Left renal pelvis (tissue), 4 donors: ENCODE results near the gene DLST. TPM values are rescaled to one million over a fixed set of nuclear protein-coding genes. Genes with fewer than 3 reads are reported as not detected.

Source experiments
- DNase-seq, 4 donors: peaks; one replicate each; pipeline ENCODE4 v3.0.0-alpha.2; 2013; ENCODE audit warnings: low read depth in 4 of 4, low spot score in 3 of 4
- polyA plus RNA-seq, 4 donors: library from polyadenylated mRNA; unstranded; fragments of 120-200 nt; gene quantifications; one replicate each; pipeline ENCODE4 v1.2.1, GENCODE V29; 2013; ENCODE audit not compliant: insufficient read length in 4 of 4

DLST gene
- polyA plus RNA-seq, 4 donors: 74.3 to 122 (median 113) TPM

DNA sequence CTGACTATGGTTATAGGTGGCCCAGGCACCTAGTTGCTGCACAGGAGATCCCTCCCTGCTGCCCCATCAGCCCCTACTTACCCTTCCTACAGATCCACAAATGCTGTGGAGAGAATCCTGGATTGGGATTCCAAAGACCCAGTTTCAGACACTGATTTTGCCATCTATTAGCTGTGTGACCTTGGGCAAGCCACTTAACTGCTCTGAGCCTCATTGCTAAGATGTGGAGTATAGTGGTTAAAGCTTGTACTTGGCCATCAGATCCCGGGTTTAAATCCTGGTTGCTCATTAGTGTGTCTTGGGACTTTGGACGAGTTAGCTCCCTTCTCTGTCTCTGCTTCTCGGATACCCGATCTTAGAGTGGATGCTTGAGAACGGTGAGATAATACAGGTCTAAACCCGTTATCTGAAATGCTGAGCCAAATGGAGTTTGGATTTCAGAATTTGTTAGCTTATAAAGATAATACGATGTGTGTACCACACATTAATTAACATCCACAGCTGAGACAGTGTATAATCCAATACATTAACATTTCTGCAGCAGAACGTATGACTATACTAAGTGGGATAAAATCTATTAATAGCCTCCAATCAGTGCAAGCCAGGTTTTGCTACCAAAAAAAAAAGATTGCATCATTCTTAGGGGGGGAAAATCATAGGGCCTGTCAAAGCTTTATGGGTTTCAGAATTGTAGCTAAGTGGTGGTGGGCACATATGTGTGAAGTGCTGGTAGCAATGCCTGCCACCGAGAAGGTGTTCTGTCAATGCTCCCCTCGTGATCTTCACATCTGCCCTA, 21.8 kb upstream of the DLST start:
- DNase-seq: no peak

DNA sequence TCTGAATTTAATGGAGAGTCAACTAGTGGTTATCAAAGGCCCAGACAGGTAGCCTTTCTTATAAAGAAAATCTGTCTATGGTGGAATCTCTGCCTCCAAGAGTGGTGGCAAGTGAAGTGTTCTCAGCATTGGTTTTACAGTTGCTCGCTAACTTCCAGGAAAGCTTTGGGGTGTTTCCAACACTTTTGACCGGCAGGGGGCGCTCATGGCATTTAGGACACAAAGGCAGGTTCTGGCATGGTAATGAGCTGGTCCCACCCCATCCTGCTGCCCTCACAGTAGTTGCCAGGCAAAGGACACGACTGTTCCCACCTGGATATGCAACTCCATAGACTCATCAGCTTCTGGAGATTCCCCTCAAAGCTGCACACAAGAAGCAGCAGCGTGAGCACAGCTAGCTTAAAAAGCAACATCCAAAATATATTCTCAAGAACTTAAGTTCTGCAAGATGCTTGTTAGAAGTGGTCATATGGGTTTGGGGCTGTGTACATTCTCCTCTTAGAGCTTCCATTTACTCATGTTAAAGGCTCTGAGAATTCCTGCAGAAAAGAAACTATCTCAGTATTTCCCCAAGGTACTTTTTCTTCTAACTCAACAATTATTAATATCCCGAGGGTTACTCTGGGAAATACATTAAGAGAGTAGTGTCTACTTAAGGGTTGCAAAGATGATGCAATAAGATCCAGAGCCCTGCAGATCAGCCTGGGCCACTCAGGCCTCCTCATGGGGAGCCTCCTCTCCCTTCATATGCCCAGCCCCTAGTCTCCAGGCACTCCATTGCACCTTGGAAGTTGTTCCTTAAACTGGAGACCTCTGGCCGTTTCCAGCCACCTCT, 20.6 kb upstream of the DLST start:
- peak in 3 of 4 donors; percentile 72 to 74 (median 73) for DNase-seq

DNA sequence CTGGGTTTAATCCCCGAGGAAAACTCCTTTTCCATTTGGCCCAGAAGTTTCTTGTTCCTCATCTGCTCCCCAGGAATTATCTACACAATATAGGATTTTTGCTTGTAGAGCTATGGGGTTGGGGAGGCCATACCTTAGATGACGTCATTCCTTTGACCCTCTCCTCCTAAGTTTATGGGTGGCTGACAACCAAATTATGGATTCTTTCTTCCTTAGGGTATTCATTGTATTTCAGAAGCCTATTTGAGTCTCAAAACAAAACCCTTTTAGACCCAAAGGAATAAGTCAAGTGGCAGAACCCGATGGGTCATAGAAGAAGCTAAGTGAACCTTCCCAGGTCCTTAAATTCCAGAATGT, 20.0 kb upstream of the DLST start:
- no peak for DNase-seq

DNA sequence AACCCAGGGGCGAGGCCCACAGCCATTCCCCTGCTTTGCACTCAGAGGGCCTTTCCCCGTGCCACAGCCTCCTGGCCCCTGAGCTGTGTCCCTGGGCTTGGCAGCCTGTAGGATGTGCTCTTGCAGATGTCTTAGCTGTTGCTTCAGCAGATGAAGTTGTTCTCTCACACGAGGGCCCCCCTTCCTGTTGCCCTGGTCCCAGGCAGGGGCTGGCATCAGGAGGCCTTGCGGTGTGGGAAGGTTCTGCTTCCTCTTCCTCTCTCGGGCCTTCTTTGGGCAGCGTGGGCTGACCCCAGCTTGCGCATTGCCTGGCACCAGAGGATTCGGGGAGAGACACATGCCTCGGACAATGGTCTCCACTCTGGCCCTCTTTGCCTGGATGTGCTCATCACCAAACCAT, 18.4 kb upstream of the DLST start:
- DNase-seq: no peak

DNA sequence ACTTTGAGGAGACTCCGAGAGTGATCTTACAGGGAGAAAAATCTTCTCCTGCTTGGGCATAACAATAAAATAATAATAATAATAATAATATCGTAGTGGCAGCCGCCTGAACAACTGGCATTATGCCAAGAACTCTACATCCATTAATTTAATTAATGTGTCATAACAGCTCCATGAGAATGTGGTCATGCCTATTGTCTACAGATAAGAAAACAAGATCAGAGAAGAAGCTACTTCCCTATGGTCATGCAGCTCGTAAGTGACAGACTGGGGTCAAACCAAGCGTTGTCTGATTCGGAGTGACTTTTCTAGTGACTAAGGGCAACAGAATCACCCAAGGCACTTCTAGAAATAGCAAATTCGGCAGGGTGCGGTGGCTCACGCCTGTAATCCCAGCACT, 17.5 kb upstream of the DLST start:
- DNase-seq: no peak

DNA sequence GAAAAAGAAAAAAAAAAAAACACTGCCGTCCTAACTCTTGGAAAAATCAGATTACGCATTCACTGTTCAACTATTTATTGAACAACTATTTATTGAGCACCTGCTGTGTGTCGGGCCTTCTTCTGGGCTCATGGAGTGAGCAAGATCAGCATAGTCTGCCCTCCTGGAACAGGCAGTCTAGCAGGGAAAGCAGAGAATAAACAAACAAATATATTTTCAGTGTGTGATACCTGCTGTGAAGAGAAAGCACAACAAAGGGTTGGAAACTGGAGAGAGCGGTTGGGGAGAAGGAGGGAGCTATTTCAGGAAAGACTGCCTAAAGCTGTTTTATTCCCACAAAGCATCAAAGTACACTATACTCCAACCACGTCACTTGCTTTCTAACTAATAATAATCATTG, 16.6 kb upstream of the DLST start:
- no peak for DNase-seq

DNA sequence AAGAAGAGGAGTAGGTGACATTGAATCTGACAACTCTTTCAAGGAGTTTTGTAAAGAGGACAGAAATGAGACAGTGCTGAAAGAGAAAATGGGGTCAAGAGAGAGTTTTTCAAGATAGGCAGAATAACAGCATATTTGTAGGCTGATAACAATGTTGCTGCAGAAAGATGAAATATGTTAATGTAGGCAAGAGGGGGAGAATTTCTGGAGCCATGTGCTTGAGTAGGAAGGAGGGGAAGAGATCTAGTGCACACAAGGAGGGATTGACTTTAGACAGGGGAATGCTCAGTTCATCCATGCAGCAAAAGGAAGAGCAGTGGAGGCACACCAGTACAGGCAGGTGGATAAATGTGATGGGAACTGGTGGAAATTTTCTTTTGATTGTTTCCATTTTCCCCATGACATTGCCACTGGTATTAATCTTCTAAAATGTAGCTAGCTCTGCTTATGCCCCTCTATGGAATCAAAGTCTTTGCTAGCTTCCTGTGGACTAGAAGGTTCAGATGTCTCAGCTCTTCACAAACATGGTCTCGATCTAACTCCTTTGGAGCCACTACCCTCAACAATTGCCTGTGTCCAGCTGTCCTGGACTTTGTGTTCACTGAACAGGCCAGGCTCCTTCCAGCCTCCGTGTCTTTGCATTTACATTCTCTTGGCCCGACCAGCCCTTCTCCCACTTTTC, 14.9 kb upstream of the DLST start:
- DNase-seq: no peak

DNA sequence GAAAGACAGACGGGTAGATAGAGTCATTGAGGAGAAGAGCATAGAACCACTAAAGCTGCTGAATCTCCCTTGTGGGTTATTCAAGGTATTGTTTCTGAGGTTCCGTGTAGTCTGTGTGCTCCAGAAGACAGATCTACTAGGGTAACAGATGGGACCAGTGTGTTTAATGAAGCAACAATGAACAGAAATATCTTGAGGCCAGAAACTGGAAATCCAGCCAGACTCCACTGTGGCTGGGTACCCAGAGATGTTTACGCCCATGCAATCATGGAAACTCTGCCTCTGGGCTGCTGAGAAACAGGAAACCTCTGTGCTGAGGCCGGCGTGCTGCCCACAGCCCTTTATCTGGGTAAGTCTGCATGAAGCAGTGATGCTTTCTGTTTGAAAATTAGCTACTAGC, 14.0 kb upstream of the DLST start:
- no peak for DNase-seq

DNA sequence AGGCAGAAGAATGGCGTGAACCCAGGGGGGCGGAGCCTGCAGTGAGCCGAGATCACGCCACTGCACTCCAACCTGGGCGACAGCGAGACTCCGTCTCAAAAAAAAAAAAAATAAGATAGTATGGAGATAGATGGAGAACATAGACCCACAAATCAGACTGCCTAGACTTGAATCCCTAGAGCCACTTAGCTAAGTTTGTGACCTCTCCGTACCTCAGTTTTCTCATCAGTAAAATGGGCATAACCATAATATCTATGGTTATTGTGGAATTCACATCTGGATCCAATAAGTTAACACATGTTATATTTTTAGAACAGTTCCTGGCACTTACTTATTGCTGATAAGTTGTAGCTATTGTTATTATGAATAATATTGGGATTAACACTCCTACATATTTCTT, 13.0 kb upstream of the DLST start:
- no peak for DNase-seq

DNA sequence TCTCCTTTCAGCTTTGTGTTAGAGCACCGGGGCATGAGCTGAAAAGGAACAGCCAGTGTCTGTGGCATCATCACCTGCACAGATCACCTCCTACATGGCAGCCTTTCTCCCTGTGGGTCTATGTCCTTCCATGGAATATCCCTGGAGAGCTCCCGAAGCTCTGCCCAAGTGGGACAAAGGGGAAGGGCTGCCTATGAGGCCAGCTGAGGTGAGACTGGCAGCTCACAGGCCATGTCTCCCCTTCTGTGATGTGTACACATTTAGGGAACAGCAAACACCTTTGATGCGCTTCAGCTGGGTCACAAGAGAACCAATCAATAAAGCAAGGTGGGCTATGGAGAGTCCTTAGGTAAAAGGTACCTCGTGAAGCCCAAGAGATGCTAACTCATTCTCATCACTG, 9.9 kb upstream of the DLST start:
- no peak for DNase-seq

DNA sequence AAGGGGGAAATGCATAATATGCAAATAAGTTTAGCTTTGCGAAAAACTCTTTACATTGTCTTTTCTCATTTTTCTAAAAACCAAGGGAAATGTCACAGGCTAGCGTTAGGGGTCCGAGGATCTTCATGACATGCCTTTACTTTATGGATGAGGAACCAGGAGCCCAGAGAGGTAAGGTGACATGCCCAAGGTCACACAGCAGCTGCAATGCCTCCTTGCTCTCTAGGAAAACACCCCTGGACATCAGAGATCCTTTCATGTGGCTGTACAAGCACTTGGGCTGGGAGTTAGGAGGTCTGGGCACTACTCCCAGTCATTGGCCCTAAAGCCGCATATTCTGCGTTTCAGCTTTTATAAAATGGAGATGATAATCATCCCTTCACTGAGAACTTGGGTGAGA, 6.5 kb upstream of the DLST start:
- no peak for DNase-seq

DNA sequence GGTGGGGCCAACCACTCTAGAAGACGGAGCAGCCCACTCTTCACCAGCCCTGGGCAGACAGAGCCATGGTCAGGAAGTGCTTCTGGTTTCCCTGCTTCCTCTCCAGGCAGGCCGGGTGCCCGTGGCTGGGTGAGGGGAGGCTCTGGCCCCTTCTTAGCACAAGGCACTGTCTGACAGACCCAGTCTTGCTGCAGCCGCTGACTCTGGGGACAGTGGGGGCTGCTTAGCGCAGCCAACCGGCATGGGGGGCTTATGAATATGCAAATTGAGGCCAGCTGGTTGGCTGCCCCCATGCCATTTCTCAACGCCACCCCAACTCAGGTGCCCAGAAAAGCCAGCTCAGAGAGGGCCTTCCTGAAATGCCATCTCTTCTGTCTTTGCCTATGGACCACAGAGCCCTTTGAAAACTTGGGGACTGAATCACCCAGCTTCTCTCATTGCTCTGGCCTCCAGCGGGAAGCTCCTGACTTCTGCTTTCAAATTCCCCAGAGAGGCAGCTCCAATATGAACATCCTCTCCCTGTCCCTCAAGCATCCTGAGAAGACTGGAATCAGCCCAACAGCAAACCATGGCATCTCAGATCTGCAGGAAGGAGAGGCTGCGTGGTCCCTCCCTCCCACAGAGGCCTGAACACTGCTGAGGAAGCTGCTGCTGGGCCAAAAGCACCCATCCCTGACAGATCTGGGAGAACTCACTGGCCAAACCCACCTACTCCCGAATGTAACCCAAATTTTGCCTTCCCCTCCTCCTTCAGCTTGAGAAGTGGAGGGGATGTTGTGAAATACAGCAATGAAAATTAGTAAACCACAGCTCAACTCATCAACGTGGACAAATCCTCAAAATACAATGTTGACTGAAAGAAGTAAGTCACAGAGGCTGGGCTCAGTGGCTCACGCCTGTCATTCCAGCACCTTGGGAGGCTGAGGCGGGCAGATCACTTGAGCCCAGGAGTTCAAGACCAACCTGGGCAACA, 5.5 kb upstream of the DLST start, which contains the start of gene PROX2:
Gene PROX2, minus strand, starts transcription at position 205 of the 973 bp plus-strand sequence. CDS start 12,311 bp downstream, outside the sequence.
- DNase-seq: no peak

DNA sequence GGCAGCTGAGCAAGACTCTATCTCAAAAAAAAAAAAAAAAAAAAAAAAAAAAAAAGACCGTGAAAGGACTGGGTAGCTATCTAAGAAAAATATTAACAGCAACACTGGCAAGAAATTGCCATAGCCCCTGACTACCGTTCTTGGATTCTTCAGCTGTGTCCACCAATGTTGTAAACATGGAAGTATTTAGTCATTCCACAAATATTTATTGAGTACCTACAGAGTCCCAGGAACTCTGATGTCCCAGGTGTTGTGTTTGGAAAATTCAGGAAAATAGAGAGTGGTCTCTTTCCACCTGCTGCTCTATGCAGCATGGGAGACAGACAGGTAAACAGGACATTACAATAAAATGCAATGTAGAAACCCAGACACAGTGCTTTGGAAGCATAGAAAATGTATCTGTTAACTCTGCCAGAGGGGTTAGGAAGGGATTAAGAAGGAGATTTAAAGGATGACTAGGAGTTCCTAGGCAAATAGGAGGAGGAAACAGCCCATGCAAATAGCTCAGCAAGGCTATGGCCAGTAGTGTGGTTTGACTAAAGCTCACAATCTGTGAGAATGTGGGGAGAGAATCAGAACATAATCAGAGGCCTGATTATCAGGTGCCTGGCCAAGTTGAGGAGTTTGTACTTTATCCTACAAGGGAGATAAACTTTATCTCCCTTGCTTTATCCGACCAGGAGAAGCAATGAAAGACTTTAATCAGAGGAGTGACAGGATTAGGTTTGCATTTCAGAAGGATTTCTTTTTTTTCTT, 2.1 kb upstream of the DLST start:
- no peak for DNase-seq

DNA sequence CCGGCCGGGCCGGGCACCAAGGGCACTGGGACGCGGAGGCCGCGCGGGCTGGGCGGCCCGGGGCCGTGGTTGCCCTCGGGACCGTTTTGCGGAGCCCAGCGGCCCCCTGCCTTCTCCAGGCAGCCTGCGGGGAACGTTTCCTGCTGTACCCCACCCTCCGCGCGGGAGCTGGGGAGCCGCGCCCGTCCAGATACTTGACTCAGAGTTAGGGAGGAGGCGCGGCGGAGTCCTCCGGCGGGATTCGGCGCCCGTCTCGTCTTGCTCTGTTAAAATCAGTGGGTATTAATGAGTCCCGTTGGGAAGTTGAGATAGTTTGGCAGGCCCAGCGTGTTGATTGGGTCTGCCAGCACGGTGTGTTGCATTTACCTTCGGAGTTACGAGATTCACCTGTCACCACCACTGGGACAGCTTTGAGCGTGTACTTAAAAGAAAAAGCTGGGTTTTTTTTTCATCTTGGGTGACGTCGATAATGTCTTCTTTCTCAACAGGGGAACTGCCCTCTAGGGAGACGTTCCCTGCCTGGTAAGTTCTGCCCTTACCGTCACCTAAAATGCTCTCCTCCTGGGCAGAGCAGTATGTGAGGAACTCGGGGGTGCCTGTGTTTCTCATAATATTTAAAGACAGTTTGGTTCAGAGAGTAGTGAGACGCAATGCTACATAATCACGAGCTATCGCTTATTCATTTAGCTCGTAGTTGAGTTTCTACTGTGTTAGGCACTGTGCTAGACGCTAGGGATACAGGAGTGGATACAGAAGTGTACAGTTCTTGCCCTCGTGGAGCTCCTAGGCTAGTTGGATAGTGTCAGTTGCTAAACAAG, 596 bp downstream of the DLST start:
- DNase-seq: no peak

DNA sequence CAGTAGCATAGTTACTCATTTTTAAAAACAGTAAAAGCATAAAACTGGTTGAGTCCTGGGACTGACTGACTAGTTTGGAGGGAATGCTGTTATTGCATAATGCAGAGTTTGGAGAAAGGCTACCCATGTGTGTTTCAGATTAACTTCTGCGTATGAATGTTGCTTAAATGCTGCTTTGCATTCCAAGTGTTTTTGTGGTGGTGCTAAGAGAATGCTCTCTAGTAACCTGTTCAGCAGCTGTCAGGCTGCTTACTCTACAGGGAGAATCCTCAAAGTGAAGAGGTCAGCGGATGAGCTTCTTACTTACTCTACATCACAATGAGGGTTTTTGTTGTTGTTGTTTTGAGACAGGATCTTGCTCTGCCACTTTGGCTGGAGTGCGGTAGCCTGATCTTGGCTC, 4.3 kb downstream of the DLST start:
- DNase-seq: no peak

DNA sequence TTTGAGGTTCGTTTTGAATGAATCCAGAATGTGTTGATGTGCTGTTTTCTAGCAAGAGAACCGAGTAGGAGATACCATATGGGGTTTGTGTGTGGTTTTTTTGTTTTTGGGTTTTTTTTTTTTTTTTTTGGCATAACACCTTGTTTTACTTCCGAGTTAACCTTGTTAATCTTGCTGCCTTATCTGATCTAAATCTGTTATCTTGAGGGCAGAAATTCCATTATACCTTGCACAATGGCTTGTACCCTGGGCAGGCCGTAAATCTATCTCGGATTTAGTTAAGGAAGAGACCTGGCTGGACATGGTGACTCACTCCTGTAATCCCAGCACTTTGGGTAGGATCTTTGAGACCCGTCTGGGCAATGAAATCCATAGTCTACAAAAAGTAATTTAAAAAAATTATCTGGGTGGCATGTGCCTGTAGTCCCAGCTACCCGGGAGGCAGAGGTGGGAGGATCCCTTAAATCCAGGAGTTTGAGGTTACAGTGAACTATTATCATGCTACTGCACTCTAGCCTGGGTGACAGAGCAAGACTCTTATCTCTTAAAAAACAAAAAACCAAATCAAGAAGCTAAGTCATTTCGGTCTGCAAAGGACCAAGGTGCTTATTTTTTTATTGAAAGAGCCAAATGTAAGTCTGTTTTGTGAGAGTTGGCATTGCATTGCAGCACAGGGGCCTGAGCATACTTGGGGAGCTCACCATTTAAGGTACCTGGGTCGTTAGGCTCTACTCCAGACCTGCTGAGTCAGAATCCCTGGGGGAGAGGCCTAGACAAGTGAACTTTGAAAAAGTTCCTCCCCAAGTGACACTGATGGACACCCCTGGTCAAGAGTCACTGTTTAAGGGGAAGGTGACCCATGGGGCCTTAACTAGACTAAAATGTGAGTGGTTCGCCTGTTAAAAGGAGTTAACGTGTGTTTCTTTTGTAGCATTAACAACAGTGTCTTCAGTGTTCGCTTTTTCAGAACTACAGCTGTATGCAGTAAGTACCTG, 6.7 kb downstream of the DLST start:
- no peak for DNase-seq

DNA sequence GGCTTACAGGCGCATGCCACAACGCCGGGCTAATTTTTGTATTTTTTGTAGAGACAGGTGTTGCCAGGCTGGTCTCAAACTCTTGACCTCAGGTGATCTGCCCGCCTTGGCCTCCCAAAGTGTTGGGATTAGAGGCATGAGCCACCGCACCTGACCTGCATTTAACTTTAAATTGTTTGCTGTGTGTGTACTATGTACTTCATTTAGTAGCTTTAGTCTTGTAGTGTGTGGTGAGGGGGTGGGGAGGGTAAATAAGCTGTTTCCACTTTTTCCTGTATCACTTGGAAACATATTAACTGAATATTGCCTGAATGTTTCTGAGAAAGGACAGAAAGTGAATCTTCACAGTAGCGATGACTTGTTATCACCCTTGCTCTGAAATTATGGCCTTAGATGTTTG, 8.5 kb downstream of the DLST start:
- no peak for DNase-seq
